Endometrial microvascular endothelial cells (primary cell): ENCODE results near the gene TRAPPC5. TPM values are rescaled to one million over a fixed set of nuclear protein-coding genes. Genes with fewer than 3 reads are reported as not detected.

Experiments
- in situ Hi-C: cut with HindIII; loops from 2 replicates; pipeline ENCODE4 v1.10.0; 2017; ENCODE audit warnings: low sequenced_read_pairs, low pct_unique_long_range_greater_than_20kb; ENCODE audit errors: inconsistent ontology term
- total RNA-seq: library from RNA; depleted of rRNA; stranded (reverse); fragments of >200 nt; gene quantifications from one replicate; pipeline ENCODE4 v1.2.3, GENCODE V29; 2015; ENCODE audit errors: inconsistent ontology term

TRAPPC5 gene
- total RNA-seq, 1 donor from 2014 or later: 81.6 TPM

- in situ Hi-C loops: no loop called here
These were observed 11.9 kb downstream of the TRAPPC5 start for GRCh38 chr19:7692417-7693088.

DNA sequence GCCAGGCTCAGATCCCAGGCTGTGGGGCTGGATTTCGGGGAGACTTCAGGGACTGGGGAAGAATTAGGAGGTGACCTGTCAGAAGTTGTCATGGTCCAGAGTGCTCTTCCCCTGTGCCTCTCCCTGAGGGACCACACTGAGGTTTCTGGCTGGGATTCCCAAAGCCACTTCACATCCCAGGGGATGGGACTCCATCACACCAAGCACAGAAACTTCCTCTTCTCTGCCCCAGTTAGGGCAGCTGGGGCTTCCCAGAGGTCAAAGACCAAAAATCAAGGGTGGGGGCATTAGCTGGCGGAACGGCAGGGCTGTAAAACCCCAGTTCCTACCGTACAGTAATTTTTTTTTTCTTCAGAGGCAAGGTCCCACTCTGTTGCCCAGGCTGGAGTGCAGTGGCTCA lies 13.9 kb downstream of the TRAPPC5 start:
- in situ Hi-C loops: no loop called here

DNA sequence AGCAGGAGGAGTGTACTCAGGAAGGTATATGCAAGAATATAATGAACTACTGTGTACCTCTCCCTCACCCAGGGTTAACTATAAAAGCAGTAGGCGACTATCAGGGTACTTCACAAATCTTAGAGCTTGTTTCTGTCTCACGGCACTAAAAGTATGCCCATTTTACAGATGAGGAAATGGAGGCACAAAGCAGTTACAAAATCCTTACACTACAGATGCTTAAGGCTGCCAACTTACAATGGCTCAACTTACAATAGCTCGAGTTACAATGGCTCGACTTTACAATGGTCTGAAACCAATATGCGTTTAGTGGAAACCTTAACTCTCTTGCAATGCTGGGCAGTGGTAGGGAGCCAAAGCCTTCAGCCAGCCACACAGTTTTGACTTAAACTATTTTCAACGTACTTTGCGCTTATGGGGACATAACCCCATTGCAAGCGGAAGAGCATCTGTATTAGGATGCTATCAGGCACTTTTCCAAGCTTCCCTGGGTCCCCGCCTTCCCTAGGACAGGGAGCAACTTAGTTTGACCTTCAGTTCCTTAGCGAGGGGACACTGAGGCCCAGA lies 17.2 kb downstream of the TRAPPC5 start:
- in situ Hi-C loops: no loop called here

DNA sequence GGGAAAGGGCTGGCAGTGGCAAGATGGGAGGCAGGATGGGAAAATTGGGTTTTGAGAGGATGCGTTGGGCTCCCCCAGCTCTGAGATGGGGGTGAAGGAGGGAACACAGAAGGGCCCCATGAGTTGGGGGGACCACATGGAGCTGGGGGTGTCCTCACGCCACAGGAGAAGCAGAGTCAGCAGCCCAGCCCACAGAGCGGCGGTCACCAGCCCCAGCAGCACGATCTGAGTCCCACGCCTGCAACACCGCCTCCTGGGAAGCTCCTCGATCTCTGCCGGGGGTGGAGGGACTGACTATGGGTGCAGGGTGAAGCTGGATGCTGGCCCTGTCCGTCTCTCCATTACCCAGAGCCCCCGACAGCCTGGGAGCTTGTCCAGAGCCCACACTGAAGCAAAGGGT lies 17.9 kb downstream of the TRAPPC5 start:
- in situ Hi-C loops: no loop called here

- in situ Hi-C loops: no loop called here
These were observed 18.4 kb downstream of the TRAPPC5 start for GRCh38 chr19:7699003-7699402.

DNA sequence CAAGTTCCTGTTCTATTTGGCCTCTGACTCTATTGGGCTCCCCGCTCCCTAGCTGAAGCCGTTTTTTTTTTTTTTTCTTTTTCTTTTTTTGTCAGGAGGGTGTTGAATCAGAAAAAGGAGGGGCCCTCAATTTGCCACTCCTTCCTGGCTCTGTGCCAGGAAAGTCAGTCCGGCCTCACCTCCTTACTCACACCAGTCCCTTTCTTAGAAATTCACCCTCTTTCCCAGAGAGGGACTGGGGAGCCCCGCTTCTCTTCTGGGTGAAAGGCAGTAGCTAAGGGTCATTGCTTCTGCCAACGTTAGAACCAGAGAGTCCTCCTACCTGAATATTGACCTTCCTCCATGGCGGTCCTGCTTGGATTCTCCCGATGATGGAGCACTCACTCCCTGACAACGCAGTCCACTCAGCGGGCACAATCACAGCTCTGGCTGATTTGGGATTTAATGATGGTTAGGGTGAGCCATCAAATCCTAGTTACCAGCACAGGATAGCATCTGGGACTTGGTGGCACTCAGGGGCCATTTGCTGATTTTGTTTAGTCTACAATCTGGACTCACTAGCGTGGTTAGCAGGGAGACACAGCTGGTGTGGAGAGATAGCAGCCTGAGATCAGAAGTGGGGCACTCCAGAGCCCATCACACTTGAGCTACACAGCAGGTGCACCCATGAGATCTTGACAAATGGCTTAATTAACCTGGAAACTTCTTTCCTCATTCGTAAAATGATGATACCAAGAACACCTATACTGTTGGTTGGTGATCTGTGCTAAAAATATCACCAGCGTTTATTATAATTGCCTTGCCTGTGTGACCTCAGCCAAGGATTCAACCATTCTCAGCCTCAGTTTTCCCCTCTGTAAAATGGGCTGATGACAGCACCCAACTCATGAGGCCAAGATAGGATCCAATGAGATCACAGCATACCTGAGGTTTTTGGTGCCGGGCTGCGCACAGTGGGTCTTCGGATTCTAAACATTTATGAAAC lies 19.1 kb downstream of the TRAPPC5 start:
- in situ Hi-C loops: no loop called here

DNA sequence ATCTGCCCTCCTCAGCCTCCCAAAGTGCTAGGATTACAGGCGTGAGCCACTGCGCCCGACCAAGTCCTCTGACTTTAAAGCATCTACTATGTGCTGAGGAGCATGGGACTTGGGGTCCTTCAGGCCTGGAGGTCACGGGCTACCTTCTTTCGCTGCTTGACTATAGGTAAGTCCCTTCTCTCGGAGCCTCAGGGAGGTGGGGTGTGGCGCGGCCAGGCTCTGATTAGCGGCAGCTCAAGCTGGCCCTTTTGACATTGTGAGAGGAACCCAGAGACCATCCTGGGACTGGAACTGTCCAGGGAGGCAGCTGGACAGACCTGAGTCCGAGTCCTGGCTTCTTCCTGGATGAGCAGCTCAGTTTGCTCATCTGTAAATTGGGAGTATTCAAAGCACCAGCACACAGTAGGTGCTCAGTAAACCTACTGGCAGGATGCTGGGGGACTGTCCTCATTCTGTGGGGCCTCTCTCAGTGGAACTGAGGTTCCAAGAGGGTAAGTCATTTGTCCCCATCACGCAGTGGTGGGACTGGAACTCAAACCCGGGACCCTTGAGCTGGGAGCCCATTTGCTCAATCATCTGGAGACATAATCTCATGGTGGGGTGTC lies 20.5 kb downstream of the TRAPPC5 start:
- in situ Hi-C loops: no loop called here

DNA sequence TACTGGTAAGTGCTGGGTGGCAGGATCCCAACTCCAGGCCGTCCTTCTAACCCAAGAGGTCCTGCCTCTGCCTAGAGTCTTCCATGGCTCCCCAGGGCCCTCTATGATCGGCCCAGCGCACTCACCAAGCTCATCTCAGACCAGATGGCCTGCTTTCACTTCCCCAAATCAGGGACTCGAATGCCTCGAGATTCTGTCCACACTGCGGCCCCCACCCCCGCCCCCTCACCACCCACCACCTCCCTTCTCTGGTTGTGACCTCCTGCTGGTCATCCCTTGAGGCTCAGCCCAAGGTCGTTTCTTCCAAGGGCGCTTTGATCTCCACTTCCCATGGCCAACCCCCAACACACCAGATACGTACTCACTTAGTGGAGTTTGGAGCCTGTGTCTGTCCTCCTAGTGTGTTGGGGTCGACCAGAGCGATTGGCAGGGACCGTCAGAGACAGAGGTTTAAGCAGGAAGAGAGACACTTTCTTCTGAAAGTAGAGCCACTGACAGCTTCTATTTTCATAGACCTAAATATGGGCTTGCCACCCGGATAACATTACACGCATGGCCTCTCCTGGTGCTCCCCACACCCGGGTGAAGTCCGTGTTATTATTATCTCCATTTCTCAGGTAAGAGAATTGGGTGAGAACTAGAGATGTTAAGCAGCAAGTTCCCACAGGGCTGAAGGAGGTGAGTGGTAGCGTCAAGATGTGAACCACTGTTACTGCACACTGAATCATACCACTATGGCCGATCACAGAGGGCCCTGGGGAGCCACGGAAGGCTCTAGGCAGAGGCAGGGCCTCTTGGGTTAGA lies 21.2 kb downstream of the TRAPPC5 start, which contains the start of gene FCER2:
Gene FCER2, minus strand, starts transcription at position 478 of the 804 bp plus-strand sequence. CDS start 2,371 bp downstream, outside the sequence.
- in situ Hi-C loops: no loop called here

DNA sequence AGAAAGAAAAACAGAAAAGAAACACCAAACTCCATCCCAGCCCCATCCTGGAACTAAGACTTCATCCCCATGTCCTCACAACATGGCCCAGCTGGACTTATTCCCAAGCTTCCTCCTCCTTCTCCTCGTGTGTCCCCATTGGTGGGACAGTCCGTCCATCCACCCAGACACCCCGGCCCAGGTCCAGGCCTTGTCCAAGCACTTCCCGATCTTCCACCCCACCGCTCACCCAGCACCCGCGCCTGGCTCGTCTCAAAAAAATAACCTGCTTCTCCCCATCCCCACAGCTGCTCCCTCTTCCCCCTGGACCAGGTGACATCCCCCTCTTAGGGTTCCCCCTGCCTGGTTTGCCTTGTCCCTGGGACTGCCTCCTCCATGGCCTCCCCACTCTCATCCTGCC lies 22.7 kb downstream of the TRAPPC5 start:
- in situ Hi-C loops: no loop called here

- in situ Hi-C loops: no loop called here
These were observed 23.8 kb downstream of the TRAPPC5 start for GRCh38 chr19:7704280-7705060.

- in situ Hi-C loops: no loop called here
These were observed 25.0 kb downstream of the TRAPPC5 start for GRCh38 chr19:7705387-7706187.

DNA sequence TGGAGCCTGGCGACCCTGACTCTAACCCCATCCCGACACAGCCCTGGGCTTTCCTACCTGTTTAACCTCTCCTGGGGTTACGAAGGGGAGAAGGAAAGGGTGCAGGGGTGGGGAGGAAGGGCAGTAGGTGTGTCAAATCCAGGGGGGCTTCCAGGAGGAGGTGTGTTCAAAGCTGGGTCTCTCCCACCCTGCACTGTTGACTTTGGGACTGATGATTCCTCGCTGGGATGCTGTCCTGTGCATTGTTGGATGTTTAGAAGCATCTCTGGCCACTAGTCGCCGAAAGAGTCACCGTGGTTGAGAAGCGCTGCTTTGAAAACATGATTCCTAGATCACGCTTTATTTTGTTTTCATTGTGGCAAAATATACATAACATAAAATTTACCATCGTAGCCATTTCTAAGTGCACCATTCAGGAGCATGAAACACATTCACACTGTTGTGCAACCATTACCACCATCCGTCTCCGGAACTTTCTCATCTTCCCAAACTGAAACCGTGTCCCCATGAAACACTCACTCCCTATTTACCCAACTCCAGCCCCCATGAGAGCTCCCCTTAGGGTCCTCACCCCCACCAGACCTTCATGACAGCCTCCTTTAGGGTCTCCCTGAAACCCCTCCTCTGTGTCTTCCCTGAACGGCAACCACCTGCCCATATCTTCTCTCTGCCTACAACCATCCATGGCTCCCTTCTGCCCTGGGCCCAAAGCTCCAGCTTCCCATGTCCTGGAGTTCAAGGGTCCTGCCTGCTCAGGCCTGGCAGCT lies 25.7 kb downstream of the TRAPPC5 start:
- in situ Hi-C loops: no loop called here

GRCh38 chr19:7706955-7707456 lies 26.4 kb downstream of the TRAPPC5 start:
- in situ Hi-C loops: no loop called here

DNA sequence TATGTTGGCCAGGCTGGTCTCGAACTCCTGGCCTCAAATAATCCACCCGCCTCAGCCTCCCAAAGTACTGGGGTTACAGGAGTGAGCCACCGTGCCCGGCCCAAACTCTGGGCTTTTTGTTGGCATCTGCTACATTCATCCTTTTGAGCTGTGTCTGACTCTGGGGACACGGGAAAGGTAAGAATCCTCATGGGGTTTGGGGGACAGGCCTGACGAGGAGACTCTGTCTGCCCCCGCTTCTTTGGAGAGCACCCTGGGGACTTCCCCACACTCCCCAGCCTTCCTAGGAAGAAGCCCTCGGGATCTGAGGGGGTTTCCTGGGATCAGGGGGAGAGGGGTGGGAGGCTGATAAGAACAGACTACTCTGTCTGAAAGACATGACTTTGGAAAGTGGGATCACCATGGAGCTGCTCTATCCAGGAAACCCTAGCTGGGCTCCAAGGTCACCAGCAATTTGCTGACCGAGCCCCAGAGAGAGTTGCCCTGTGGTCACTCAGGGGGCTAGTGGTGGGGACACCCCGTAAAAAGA lies 29.4 kb downstream of the TRAPPC5 start:
- in situ Hi-C loops: no loop called here

DNA sequence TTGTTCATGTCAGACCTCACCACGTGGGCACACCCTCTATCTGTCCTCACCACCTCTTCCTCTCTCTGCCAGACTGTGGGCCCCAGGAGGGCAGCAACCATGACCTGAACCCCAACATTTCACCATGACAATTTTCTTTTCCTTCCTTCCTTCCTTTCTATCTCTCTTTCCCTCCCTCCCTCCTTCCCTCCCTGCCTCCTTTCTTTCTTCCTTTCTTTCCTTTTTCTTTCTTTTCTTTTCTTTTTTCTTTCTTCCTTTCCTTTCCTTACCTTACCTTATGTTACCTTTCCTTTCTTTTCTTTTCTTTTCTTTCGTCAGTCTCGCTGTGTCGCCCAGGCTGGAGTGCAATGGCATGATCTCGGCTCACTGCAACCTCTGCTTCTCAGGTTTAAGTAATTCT lies 30.0 kb downstream of the TRAPPC5 start:
- in situ Hi-C loops: no loop called here

GRCh38 chr19:7715671-7716070 lies 35.0 kb downstream of the TRAPPC5 start:
- in situ Hi-C loops: no loop called here
